Parathyroid adenoma (tissue), 2 donors: ENCODE results near the gene PRKCH.

Experiments used
- H2AFZ ChIP-seq: fragments of 300-600 bp; sonication (generic); one replicate; pipeline ENCODE4 v1.7.0; 2017; ENCODE audit warnings: antibody characterized with exemption, mild to moderate bottlenecking
- H3K27ac ChIP-seq: fragments of 300-600 bp; sonication (generic); one replicate; pipeline ENCODE4 v1.7.0; 2017
- H3K27me3 ChIP-seq: fragments of 300-600 bp; sonication (generic); one replicate; pipeline ENCODE4 v1.7.0; 2017; ENCODE audit warnings: low read length; ENCODE audit not compliant: control insufficient read depth, insufficient read depth
- H3K36me3 ChIP-seq: fragments of 300-600 bp; sonication (generic); one replicate; pipeline ENCODE4 v1.7.0; 2017; ENCODE audit warnings: low read length; ENCODE audit not compliant: control insufficient read depth, insufficient read depth
- H3K4me1 ChIP-seq: fragments of 300-600 bp; sonication (generic); one replicate; pipeline ENCODE4 v1.7.0; 2017; ENCODE audit warnings: control low read depth
- H3K4me2 ChIP-seq: fragments of 300-600 bp; sonication (generic); one replicate; pipeline ENCODE4 v1.7.0; 2017; ENCODE audit warnings: low read length
- H3K4me3 ChIP-seq: fragments of 300-600 bp; sonication (generic); one replicate; pipeline ENCODE4 v1.7.0; 2017; ENCODE audit warnings: low read depth, low read length
- H3K79me2 ChIP-seq: fragments of 300-600 bp; sonication (generic); one replicate; pipeline ENCODE4 v1.7.0; 2017; ENCODE audit warnings: control low read depth
- H3K9ac ChIP-seq: fragments of 300-600 bp; sonication (generic); one replicate; pipeline ENCODE4 v1.7.0; 2017; ENCODE audit warnings: mild to moderate bottlenecking
- H3K9me3 ChIP-seq: fragments of 300-600 bp; sonication (generic); one replicate; pipeline ENCODE4 v1.7.0; 2017; ENCODE audit warnings: low read length; ENCODE audit not compliant: control insufficient read depth
- TF ChIP-seq, protein P1 (sequence below): fragments of 300-600 bp; sonication (generic); IDR thresholded peaks from one replicate; pipeline ENCODE4 v1.7.0; 2017; ENCODE audit warnings: antibody characterized with exemption, mild to moderate bottlenecking
- donor health status: primary hyperparathyroidism.

Gene PRKCH

GRCh38 chr14:61335671-61336275 lies 14.4 kb downstream of the PRKCH start:
- H3K9ac ChIP-seq, result no peak overlapping the region
- H3K27me3 ChIP-seq, result no peaks in the 10 kb centered on the region
- H3K79me2 ChIP-seq, result peaks cover 2% of the 10 kb centered on the region
- no peak overlapping the region for H3K4me3 ChIP-seq
- H3K36me3 ChIP-seq, result no peaks in the 10 kb centered on the region
- no peak overlapping the region for H3K27ac ChIP-seq
- no peaks in the 10 kb centered on the region for H3K4me1 ChIP-seq
- TF ChIP-seq, protein P1, sequence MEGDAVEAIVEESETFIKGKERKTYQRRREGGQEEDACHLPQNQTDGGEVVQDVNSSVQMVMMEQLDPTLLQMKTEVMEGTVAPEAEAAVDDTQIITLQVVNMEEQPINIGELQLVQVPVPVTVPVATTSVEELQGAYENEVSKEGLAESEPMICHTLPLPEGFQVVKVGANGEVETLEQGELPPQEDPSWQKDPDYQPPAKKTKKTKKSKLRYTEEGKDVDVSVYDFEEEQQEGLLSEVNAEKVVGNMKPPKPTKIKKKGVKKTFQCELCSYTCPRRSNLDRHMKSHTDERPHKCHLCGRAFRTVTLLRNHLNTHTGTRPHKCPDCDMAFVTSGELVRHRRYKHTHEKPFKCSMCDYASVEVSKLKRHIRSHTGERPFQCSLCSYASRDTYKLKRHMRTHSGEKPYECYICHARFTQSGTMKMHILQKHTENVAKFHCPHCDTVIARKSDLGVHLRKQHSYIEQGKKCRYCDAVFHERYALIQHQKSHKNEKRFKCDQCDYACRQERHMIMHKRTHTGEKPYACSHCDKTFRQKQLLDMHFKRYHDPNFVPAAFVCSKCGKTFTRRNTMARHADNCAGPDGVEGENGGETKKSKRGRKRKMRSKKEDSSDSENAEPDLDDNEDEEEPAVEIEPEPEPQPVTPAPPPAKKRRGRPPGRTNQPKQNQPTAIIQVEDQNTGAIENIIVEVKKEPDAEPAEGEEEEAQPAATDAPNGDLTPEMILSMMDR, result no peak
- H3K4me2 ChIP-seq, result no peak overlapping the region
- H2AFZ ChIP-seq, result no peak overlapping the region
- H3K9me3 ChIP-seq, result no peaks in the 10 kb centered on the region

GRCh38 chr14:61337893-61338292 lies 16.5 kb downstream of the PRKCH start:
- Histone ChIP-seq H2AFZ (no peak overlapping the region), H3K9ac (no peak overlapping the region), H3K36me3 (no peaks in the 10 kb centered on the region), H3K79me2 (peaks cover 2% of the 10 kb centered on the region), H3K27me3 (no peaks in the 10 kb centered on the region), H3K27ac (no peak overlapping the region), H3K4me1 (no peaks in the 10 kb centered on the region), H3K4me2 (no peak overlapping the region), H3K9me3 (no peaks in the 10 kb centered on the region), H3K4me3 (no peak overlapping the region)
- TF ChIP-seq, protein P1, result no peak

DNA sequence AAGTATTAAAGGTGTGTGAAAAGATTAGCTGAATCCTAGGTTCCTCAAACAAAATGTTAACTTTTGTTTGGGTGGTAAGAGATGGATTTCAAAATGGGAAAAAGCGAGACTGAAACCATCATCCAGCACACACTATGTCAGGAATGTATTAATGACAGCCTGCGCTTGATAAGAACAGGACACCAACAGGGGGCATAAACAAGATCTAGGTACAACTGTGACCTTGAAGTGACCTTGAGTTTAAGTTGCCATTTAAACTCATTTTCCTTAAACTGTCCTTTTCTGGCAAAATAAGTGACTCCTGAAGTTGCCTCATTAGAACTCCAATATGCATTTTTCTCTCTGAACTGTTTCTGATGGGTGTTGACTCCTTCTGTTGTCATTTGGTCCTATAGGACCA lies 17.1 kb downstream of the PRKCH start:
- no peak overlapping the region for H3K4me2 ChIP-seq
- no peaks in the 10 kb centered on the region for H3K9me3 ChIP-seq
- H3K36me3 ChIP-seq, result no peaks in the 10 kb centered on the region
- H3K4me3 ChIP-seq, result no peak overlapping the region
- H3K27me3 ChIP-seq, result no peaks in the 10 kb centered on the region
- no peak overlapping the region for H2AFZ ChIP-seq
- H3K4me1 ChIP-seq, result no peaks in the 10 kb centered on the region
- TF ChIP-seq, protein P1, result no peak
- peaks cover 2% of the 10 kb centered on the region for H3K79me2 ChIP-seq
- no peak overlapping the region for H3K9ac ChIP-seq
- H3K27ac ChIP-seq, result no peak overlapping the region

- TF ChIP-seq, protein P1, result no peak
- H3K79me2 ChIP-seq, result no peaks in the 10 kb centered on the region
- H3K27ac ChIP-seq, result peak overlapping the region; percentile 6
- no peak overlapping the region for H3K9ac ChIP-seq
- no peak overlapping the region for H3K4me2 ChIP-seq
- no peaks in the 10 kb centered on the region for H3K27me3 ChIP-seq
- H3K4me3 ChIP-seq, result no peak overlapping the region
- H3K36me3 ChIP-seq, result no peaks in the 10 kb centered on the region
- no peaks in the 10 kb centered on the region for H3K9me3 ChIP-seq
- peaks cover 8% of the 10 kb centered on the region for H3K4me1 ChIP-seq
- no peak overlapping the region for H2AFZ ChIP-seq
Observed at GRCh38 chr14:61341275-61342206, 20.2 kb downstream of the PRKCH start.
